Ovary (tissue), 9 donors: ENCODE results near the gene LIMS2. TPM values are rescaled to one million over a fixed set of nuclear protein-coding genes. Genes with fewer than 3 reads are reported as not detected.

Experiments
- DNase-seq, 5 donors: peaks; one replicate each; pipeline ENCODE4 v3.0.0-alpha.2; 2019 to 2020
- H3K27ac ChIP-seq, 2 donors: fragments of 200-600 bp; one replicate each; pipeline versions ENCODE4 v1.5.1 to v1.8.0; 2019 to 2022
- H3K27me3 ChIP-seq: fragments of 200-600 bp; one replicate; pipeline ENCODE4 v1.8.0; 2022
- H3K36me3 ChIP-seq: fragments of 200-600 bp; sonication (generic); one replicate; pipeline ENCODE4 v1.5.1; 2019
- H3K4me1 ChIP-seq: one replicate; pipeline ENCODE4 v1.8.1; 2013; ENCODE audit warnings: mild to moderate bottlenecking, moderate library complexity; ENCODE audit not compliant: insufficient read depth
- H3K4me3 ChIP-seq: fragments of 200-600 bp; sonication (generic); one replicate; pipeline ENCODE4 v1.5.1; 2017
- H3K9me3 ChIP-seq, 2 donors: fragments of 200-600 bp in 1 of 2; sonication (generic) in 1 of 2; one replicate each; pipeline versions ENCODE4 v1.5.1 to v1.8.1; 2013 to 2019; ENCODE audit warnings: mild to moderate bottlenecking in 1 of 2, moderate library complexity in 1 of 2
- EP300 ChIP-seq: sonication (generic); formaldehyde crosslinking; IDR thresholded peaks from one replicate; pipeline ENCODE4 v1.6.1; 2017; ENCODE audit warnings: antibody characterized with exemption
- POLR2A ChIP-seq: fragments of 450-650 bp; IDR thresholded peaks from one replicate; pipeline ENCODE4 v1.6.1; 2017; ENCODE audit warnings: antibody characterized with exemption, mild to moderate bottlenecking, moderate library complexity
- WGBS, 3 donors: extraction: QIAGEN DNeasy Blood & Tissue Kit in 1 of 3; methylation state at CpG; one replicate each; pipeline versions ENCODE4 v1.1.5 to v1.1.7; 2013 to 2017; 5-methylcytosine and 5-hydroxymethylcytosine counted together
- intact Hi-C, 4 donors: fragments of 100-400 bp; cut with DNase I; formaldehyde crosslinking; loops; one replicate each; pipeline versions ENCODE4 v1.11.0 to v1.15.1; 2022 to 2023
- polyA plus RNA-seq, 2 donors: library from polyadenylated mRNA; stranded (reverse); fragments of 200-250 nt in 1 of 2; fragments of 350-450 nt in 1 of 2; fragmentation: Illumina TruSeq in 1 of 2; extraction: RNeasy Lipid Tissue Mini Kit (QIAGEN cat#74804) in 1 of 2; gene quantifications; one replicate each; pipeline ENCODE4 v1.2.3, GENCODE V29; 2013 to 2014
- total RNA-seq, 7 donors: library from RNA; depleted of rRNA in 2 of 7; stranded (reverse); fragments of >200 nt in 2 of 7; fragmentation: NEBNext Ultra II Directional in 3 of 7; extraction: Animal tissue kit (Norgen Biotek cat#: 25700) in 3 of 7; gene quantifications; one replicate each; pipeline versions ENCODE4 v1.1.0 to v1.2.4, GENCODE V29; 2016 to 2023
- TF ChIP-seq, protein P1 (sequence below), 3 donors: fragments of 450-650 bp in 2 of 3; fragments of 200-600 bp in 1 of 3; IDR thresholded peaks; one replicate each; pipeline versions ENCODE4 v1.5.1 to v1.8.0; 2016 to 2022; ENCODE audit warnings: antibody characterized with exemption in 3 of 3, mild to moderate bottlenecking in 1 of 3
- donor health status: DM: no; HTN: no; CAD: no; lungs with moderate emphysema.
- donor health status: DM: no; HTN: no; CAD: no.
- donor health status: Bipolar disorder and iron deficiency.
- donor health status: DM: yes; HTN: yes; CAD: no.
- donor health status: DM: no; HTN: no; CAD: no.
- donor health status: DM: yes; HTN: yes; CAD: no.

The LIMS2 gene
- total and polyA plus RNA-seq, 9 donors: 3.8 to 70.4 (median 19.1) TPM

GRCh38 chr2:127604986-127605385 lies 70.3 kb downstream of the LIMS2 start:
- Histone ChIP-seq H3K27ac (no peak overlapping the region), H3K4me1 (no peaks in the 10 kb centered on the region), H3K9me3 (no peaks in the 10 kb centered on the region), H3K4me3 (no peak overlapping the region), H3K27me3 (no peaks in the 10 kb centered on the region), H3K36me3 (no peaks in the 10 kb centered on the region)
- TF ChIP-seq, protein P1, sequence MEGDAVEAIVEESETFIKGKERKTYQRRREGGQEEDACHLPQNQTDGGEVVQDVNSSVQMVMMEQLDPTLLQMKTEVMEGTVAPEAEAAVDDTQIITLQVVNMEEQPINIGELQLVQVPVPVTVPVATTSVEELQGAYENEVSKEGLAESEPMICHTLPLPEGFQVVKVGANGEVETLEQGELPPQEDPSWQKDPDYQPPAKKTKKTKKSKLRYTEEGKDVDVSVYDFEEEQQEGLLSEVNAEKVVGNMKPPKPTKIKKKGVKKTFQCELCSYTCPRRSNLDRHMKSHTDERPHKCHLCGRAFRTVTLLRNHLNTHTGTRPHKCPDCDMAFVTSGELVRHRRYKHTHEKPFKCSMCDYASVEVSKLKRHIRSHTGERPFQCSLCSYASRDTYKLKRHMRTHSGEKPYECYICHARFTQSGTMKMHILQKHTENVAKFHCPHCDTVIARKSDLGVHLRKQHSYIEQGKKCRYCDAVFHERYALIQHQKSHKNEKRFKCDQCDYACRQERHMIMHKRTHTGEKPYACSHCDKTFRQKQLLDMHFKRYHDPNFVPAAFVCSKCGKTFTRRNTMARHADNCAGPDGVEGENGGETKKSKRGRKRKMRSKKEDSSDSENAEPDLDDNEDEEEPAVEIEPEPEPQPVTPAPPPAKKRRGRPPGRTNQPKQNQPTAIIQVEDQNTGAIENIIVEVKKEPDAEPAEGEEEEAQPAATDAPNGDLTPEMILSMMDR (IDR thresholded peaks at IDR 0.05): no peak
- TF ChIP-seq POLR2A (no peak), EP300 (no peak)
- peak in 1 of 5 donors; percentile 24 for DNase-seq
- 31 to 51% (median 38%) methylated on average over 8 of the region's 8 CpGs for WGBS, 3 donors
- intact Hi-C loops: no loop called here

DNA sequence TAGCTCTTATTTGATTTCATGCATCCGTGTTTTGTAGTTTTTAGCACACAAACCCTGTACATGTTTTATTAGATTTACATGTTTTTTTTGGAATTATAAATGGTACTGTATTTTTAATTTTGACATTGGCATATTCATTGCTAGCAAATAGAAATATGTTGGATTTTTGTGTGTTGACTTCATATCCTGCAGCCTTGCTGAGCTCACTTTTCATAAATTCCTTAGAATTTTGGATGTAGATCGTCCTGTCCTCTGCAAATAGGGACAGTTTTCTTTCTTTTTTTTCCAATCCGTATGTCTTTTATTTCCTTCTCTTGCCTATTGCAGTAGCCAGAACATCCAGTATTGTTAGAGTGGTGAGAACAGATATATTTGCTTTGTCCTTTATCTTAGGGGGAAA lies 76.1 kb downstream of the LIMS2 start:
- 63 to 71% (median 64%) methylated on average over 3 of the region's 3 CpGs for WGBS, 3 donors
- Histone ChIP-seq H3K36me3 (no peaks in the 10 kb centered on the region), H3K4me1 (no peaks in the 10 kb centered on the region), H3K27ac (no peak overlapping the region), H3K9me3 (no peaks in the 10 kb centered on the region), H3K27me3 (no peaks in the 10 kb centered on the region), H3K4me3 (no peak overlapping the region)
- no peak for TF ChIP-seq EP300
- TF ChIP-seq, protein P1 (IDR thresholded peaks at IDR 0.05): no peak
- no peak for TF ChIP-seq POLR2A
- DNase-seq: no peak
- intact Hi-C loops: no loop called here

DNA sequence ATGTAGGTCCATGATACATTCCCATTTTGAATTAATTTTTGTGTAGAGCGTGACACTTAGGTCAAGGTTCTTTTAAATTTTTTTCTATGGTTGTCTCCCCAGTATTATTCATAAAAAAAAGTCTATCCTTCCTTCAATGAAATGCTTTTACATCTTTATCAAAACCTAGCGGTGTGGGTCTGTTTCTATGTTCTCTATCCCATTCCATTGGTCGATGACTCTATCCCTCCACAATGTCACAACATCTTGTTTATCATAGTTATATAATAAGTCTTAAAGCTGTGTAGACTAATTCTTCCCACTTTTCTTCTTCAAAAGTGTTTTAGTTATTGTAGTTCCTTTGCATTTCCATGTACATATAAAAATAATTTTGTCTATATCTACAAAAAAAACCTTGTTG lies 76.6 kb downstream of the LIMS2 start:
- Histone ChIP-seq H3K9me3 (no peaks in the 10 kb centered on the region), H3K4me1 (no peaks in the 10 kb centered on the region), H3K36me3 (no peaks in the 10 kb centered on the region), H3K27ac (no peak overlapping the region), H3K4me3 (no peak overlapping the region), H3K27me3 (no peaks in the 10 kb centered on the region)
- no peak for TF ChIP-seq POLR2A
- TF ChIP-seq EP300: no peak
- TF ChIP-seq, protein P1 (IDR thresholded peaks at IDR 0.05): no peak
- DNase-seq: no peak
- WGBS, 3 donors: 66 to 86% (median 73%) methylated on average over 3 of the region's 3 CpGs
- intact Hi-C loops: no loop called here

GRCh38 chr2:127597984-127598380 lies 77.3 kb downstream of the LIMS2 start:
- intact Hi-C loops: no loop called here
- WGBS, 3 donors: 82 to 87% (median 83%) methylated on average over 4 of the region's 4 CpGs
- Histone ChIP-seq H3K27me3 (no peaks in the 10 kb centered on the region), H3K27ac (no peak overlapping the region), H3K4me3 (no peak overlapping the region), H3K9me3 (no peaks in the 10 kb centered on the region), H3K4me1 (no peaks in the 10 kb centered on the region), H3K36me3 (no peaks in the 10 kb centered on the region)
- TF ChIP-seq POLR2A: no peak
- TF ChIP-seq, protein P1 (IDR thresholded peaks at IDR 0.05): no peak
- no peak for TF ChIP-seq EP300
- DNase-seq: no peak
